Measurements from ENCODE around the gene CERS4.
"Not testable (repeated sequence)": the region's sequence is repeated elsewhere in the genome, so short reads cannot be mapped to it uniquely, and the experiment has no call there.

The CERS4 gene

DNA sequence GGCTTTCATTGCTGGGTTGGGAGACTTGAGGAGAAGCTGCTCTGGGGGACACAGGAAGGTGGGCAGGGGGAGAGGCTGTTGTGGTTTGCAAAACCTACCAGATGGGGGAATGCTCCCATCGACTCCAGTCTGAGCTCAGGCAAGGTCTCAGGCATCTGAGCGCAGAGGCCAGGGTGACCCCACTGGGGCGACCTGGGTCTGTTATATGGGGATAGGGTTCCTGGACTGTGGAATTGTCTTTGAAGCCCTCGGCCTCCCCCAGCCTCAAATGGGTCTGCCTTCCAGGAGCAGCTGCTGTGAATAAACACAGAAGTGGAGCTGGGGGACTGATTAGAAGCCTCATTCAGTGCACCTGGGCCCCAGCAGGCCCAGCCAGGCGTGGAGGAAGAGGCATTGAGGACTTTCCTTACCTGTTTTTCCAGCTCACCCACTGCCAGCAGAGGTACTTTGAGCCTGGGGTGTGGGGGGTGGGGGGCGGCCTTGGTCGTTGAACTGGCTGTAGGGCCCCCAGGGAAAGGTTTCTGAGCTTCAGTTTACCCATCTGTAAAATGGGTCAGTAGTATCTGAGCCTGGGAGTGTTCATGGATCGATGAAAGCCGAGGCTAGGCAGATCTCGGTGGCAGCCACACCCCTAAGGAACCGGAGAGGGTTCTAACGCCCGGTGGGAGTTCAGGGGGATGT is 1.4 kb downstream of the CERS4 start:
- no peak for DNase-seq

DNA sequence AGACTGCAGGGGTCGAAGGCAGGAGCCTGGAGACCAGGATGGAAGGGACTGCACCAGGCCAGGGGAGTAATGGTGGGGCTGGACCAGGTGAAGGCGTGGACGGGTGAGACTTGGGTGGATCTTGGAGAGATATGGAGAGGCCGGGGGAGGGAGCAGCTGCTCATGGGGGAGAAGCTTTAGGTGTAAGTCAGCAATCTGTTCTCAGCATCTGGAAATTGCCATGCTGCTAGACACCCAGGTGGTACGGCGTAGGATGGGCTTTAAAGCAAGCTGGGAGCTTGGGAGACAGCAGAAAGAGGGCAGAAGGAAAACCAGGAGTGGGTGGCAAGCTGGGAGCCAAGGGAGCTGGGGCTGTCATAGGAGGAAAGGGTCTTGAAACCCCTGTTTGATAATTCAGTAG is 3.0 kb downstream of the CERS4 start:
- DNase-seq: peak; percentile 70

DNA sequence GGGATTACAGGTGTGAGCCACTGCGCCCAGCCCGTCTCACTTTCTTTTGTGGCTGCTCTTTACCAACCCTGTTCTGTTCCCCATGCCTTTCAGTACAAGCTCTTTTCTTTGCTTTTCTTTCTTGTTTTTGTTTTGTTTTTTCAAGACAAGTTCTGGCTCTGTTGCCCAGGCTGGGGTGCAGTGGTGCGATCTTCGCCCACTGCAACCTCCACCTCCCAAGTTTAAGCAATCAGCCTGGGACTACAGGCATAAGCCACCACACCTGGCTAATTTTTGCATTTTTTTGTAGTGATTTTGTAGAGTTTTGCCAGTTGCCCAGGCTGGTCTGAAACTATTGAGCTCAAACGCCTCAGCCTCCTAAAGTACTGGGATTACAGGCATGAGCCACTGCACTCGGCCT is 3.7 kb downstream of the CERS4 start:
- DNase-seq: no peak

DNA sequence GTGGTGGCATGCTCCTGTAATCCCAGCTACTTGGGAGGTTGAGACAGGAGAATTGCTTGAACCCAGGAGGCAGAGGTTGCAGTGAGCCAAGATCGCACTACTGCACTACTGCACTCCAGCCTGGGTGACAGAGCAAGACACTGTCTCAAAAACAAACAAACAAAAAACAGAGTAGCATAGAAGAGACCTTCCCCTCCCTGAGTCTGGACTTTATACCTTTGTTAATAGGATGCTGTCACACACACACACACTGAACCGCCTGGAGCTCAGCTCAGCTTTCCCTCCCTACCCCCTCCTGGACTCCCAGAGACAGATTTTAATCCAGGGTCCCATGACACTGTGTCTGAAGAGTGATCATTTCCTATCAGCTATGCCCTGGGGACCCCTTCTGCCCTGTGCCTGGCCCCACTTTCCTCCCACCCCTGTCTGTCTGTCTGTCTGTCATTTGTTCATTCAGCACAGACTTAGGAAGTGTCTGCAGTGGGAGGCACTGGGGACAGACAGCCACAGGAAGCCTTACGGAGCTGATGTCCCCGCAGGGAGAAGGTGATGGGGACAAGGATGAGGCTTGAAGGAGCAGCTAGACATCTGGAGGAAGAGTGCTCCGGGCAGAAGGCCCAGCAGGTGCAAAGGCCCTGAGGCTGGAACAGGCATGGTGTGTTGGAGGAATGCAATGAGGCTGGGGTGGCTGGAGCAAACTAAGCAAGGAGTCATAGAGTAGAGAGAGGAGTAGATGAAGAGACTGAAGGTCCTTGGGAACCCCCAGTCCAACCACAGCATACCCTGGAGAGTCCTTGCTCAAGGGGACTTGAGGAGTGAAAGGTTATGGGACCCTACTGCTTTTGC is 4.9 kb downstream of the CERS4 start:
- DNase-seq: no peak

DNA sequence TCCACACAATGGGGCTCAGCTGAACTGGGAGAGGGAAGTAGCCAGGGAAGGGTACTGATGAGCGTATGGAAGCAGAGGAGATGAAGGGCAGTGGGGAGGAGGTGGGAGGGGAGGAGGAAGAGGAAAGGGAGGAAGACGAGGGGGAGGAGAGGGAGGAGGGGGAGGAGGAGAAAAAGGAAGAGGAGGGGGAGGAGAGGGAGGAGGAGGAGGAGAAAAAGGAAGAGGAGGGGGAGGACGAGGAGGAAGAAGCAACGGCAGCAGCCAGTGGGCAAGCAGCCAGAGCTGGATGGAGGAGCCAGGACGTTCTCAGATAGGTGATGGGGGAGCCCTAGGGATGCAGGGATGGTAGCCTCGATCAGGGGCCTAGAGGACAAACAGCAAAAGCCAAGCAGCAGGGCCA is 5.6 kb downstream of the CERS4 start:
- no peak for DNase-seq

DNA sequence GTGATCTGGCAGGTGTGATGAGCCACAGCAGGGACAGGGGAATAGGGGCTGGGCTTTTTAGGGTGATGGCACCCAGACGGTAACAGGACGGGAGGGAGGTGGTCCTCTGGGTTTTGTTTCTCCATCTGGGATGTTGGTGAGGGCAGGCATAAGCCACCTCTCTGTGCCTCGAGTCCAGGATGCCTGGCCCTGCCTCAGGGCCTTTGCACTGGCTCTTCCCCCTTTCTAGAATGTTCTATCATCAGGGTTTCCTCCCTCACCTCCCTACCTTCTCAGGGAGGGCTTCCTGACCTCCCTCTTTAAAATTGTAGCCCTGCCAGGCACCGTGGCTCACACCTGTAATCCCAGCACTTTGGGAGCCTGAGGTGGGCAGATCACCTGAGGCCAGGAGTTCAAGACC is 6.6 kb downstream of the CERS4 start:
- no peak for DNase-seq

DNA sequence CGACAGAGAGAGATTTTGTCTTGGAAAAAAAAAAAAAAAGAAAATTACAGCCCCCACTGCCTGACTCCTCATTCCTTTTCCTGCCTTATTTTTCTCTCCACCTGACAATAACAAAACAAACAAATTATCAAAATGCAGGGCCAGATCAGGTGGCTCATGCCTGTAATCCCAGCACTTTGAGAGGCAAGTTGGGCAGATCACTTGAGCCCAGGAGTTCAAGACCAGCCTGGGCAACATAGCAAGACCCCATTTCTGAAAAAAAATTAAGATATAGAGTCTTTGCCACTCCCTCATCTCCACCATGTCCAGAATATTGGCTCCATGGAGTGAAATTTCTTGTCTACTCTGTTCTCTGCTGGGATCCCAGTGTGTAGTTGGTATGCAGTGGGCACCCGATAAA is 7.2 kb downstream of the CERS4 start:
- DNase-seq: no peak

DNA sequence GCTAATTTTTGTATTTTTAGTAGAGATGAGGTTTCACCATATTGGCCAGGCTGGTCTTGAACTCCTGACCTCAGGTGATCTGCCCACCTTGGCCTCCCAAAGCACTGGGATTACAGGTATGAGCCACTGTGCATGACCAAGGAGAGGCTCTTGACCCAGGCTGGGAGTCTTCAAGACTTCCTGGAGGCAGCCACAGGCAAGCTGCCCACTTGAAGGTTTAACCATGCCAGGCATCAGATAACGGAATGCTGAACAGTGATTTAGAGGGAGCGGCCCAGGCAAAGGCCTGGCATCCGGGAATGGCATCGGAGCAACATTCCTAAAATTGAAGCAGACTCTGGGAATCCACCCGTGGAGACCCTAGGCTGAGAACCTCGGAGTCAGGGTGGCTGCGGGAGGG is 9.0 kb downstream of the CERS4 start:
- not testable (repeated sequence) for DNase-seq

DNA sequence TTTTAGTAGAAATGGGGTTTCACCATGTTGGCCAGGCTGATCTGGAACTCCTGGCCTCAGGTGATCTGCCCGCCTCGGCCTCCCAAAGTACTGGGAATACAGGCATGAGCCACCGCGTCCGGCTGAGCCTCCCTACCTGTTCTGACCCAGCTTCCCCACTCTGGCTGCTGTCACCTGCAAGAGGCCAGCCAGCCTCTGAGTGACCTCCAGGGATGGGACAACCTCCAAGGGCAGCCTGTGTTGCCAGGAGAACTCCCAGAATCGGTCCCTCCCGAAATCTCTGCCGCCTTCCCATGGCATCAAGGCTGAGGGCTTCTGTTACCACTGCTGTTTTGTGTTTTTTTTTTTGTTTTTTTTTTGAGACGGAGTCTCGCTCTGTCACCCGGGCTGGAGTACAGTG is 11.3 kb downstream of the CERS4 start:
- DNase-seq: no peak

DNA sequence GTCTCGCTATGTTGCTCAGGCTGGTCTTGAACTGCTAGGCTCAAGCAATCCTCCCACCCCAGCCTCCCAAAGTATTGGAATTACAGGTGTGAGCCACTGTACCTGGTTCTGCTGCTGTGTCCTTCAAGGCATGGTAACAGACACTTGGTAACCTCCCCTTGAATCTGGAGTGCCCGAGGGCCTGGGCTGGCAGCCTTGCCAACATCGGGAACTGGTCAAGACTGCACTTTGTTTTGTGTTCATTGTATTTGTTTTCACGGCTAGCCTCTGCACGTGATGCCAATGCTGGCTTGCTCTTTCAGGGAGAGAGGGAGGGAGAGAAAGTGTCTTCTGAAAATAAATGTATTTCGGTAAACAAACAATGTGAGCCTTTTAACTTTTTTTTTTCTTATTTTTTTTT is 12.0 kb downstream of the CERS4 start:
- DNase-seq: no peak

DNA sequence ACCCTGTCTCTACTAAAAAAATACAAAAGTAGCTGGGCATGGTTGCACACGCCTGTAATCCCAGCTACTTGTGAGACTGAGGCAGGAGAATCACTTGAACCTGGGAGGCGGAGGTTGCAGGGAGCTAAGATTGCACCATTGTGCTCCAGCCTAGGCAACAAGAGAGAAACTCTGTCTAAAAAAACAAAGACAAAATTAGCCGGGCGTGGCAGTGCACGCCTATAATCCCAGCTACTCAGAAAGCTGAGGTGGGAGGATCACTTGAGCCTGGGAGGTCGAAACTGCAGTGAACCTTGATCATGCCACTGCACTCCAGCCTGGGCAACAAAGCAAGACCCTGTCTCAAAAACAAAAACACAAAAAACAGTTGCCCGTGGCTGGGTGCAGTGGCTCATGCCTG is 14.3 kb downstream of the CERS4 start:
- DNase-seq: not testable (repeated sequence)

DNA sequence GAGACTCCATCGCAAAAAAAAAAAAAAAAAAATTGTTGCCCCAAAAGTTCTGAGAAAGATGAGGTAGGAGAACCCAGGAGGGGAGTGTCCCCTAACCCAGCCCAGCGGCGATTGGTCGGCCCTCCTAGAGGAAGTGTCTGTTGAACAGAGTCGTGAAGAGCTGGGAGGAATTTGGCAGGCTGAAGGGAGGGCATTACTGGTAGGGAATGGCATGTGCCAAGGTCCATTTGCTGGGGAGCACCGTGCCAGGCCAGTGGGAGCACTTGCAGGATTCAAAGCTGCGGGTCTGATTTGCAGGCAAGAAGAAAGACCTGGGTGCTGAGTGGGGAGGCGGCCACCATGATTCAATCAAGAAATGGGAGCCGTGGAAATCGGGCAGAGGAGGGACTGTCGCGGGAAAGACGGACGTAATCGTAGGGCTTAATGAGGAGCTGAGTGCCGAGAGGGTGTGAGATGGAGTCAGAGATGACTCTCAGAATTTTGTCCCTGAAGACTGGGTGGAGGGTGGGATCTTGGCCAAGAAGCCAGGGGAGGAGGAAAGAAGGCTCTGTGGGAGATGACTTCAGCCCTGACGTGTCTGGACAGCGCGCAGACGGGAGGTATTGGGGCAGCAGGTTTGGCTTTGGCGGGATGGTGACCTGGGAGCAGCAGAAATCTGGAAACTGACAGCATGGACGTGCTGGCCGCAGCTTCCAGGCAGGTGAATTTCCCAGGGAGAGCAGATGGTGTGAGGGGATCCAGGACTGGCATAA is 15.4 kb downstream of the CERS4 start:
- DNase-seq: no peak

DNA sequence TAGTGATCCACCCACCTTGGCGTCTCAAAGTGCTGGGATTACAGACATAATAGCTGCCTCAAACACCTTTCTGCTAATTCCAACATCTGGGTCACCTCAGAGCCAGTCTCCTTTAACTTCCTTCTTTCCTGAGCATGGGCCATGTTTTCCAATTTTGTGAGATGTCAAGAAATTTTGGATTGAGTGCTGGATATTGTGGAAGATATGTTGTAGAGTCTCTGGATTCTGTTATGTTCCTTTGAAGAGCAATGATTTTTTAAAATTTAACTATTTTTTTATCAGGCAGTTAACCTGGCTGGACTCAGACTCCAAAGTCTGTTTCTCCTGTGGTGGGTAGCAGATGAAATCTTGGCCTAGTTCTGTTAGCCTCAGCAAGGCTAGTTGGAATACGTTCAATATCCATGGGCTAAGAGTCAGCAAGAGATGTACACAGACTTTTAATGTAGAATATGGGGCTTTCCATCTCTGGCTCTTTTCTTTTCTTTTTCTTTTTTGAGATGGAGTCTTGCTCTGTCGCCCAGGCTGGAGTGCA is 22.0 kb downstream of the CERS4 start:
- no peak for DNase-seq

DNA sequence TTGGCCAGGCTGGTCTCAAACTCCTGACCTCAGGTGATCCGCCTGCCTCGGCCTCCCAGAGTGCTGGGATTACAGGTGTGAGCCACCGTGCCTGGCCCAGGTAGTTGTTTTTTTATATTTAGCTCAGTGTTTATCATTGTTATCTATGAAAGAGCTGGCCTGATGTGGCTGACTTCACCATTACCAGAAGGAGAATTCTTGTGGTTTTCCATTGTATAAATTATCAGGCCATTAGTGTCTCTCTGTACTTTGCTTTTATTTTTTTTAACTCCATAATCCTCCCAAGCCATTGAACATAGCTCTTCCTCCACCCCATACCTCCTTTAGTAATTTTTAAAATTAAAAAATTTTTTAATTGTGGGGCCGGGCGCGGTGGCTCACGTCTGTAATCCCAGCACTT is 24.2 kb downstream of the CERS4 start:
- no peak for DNase-seq

DNA sequence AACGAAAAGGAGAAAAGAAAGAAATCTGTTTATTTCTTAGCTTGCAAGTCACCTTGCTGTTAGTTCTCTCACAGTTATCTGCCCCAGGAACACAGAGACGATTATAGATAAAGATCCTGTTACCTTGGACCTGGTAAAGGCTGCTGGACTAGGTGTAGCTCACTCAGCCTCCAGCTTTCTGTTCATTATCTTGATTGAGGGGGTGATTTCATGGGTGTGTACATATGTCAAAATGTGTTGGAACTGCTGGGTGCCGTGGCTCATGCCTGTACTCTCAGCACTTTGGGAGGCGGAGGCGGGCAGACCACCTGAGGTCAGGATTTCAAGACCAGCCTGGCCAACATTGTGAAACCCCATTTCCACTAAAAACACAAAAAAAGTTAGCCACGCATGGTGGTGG is 27.9 kb downstream of the CERS4 start:
- no peak for DNase-seq

DNA sequence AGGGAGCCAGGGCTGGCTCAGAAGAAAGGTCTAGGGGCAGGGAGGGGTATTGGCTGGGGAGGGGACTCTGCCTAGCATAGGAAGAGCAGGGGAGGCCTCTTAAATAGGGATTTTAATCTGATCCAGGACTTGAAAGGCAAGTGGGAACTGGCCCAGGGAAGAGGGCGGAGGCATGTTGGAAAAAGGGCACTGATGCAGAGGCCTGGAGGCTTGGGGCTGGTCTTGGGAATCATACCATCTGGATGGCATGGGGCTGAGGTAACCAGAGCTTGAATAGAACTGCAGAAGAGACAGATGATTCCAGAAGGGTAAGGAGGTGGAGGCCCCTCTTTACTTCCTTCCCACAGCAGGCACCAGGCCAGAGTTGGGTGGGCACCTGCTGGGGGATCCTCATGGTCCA is 29.1 kb downstream of the CERS4 start:
- peak; percentile 71 for DNase-seq

DNA sequence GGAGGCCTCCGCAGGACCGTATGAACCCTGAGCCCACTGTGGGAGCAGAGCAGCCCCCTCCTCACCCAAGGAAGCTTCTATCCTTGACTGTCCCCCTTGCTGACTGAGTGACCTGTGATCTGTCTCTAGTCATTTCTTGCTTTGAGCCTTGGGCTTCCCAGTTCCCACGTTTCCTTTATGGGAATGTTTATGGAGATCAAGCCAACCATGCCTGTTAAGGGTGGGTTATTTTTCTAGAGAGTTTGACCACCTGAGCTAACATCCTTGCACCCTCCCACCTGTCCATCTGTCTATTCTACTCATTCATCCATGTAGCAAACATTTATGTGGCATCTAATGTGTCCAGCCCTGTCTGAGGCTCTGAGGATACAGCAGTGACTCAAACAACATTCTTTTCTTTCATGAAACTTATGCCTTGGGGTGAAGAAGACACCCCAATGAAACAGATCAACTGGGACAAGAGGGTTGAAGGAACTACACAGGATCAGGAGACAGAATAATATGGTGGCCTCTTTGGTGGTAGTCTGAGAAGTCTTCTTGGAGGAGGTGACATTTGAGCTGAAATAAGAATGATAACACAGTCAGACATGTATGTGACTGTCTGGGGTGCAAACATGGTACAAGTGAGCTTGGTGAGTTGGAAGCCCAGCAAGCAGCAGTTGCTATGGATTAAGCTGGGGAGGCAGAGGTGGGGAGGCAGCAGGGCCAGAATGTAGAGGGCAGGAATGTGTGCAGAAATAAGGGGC is 30.5 kb downstream of the CERS4 start:
- DNase-seq: no peak

DNA sequence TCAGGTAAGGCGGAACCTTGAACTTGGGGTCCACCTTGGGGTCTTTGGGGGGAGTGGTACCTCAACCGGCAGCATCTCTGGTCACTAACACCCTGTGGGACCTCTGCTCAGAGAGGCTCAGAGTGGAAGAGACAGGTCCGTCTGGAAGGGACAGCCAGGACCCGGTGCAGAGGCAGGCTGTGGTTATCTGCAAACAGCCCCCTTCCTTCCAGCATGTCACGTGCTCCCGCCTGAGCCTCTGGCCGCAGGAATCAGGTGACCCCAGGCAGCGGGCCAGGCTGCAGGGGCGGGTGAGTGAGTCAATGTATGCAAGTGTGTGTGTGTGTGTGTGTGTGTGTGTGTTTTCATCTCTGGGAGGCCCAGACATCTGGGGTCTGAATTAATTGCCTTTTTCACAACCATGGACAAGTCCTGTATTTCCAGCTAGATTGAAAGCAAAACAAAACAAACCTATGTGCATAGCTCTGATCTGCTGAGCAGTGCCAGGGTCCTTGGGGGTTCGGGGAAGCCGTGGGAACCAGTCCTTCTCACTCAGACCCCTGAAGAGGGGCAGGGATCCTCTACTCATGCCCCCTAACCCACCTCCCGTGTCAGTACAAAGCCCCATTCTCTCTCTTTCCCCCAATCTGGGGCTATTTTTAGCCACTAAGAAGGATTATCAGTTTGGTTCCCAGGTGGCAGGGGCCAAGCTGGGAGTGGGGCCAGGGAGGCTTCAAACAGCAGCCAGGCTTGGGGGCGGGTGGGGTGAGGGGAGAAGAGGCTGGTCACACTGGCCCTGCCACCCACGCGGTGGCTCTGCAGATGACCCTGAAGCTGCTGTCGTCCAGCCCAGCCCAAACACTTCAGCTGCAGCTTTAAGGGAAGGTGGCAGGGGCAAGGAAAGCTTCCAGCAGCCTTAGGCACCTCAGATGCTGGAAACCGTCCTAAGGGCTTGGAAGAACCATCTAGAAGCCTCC is 31.4 kb downstream of the CERS4 start:
- peak; percentile 44 for DNase-seq

DNA sequence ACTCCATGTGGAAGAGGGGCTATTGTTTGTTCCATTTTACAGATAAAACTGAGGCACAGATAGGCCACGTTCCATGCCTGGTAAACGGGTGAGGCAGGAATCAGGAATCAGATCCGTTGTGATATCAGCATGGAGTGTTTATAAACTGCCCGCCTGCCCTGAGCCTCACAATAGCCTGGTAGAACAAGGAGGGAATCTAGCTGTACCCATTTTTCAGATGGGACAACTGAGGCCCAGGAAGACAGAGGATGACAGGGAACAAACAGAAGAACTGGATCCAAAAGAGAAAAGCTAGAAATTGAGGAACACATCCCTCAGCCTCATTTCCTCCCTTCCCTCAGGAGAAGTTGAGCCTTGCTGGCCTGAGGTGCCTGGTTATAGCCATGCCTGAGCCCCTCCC is 32.5 kb downstream of the CERS4 start:
- DNase-seq: no peak

DNA sequence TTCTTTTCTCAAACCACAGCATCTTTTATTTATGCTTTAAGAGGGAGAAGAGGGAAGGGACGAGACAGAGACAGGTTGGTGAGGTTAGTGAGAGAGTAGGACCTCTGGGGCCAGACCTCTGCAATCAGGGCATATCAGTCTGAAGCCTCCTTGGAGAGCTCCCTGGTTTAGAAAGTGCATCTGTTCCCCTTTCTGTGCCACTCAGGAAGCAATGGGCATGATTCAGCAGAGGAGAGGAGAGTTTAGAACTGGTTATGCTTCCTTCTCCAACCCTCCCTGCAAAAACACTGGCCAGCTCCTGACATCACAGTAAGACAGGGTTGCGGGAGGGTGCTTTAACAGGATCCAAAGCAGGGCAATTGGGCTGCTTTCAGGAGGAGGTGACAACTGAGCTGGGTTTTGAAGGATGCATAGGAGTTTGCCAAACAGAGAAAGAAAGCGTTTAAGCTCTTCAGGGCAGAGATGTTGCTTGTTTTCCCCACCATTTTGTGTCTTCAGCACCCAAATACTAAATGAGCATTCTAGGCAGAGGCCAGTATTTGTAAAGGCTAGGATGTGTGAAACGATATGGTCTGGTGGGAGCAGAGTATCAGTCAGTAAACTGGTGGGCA is 33.1 kb downstream of the CERS4 start:
- DNase-seq: no peak

DNA sequence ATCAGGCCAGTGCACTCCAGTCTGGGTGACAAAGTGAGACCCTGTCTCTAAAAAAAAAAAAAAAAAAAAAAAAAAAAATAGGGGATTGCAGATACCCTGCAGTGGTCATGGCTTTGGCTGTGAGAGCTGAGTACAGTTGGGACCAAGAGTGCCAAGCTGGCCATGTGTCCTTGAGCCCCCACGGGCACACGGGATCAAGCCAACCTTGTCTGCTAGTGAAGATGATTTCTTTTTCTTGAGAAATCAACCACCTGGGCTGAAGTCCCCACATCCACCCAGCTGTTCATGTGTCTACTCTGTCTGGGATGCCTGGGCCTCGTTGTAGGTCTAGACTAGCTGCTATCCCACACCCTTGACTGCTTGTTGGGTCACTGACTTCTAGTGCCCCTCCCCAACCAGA is 34.0 kb downstream of the CERS4 start:
- DNase-seq: no peak

All from NCI-H2171 (cell line).